Sigmoid colon (tissue), 3 donors: ENCODE data around the gene AATK.

Experiments used
- CTCF ChIP-seq, 4 experiments: fragments of 450-650 bp in 3 of 4; fragments of 200-600 bp in 1 of 4; IDR thresholded peaks; one replicate each; pipeline ENCODE4 v1.5.1; 2016 to 2019; ENCODE audit warnings: antibody characterized with exemption in 4 of 4, mild to moderate bottlenecking in 3 of 4, moderate library complexity in 2 of 4
- POLR2A ChIP-seq, 2 donors: fragments of 450-650 bp; IDR thresholded peaks; one replicate each; pipeline ENCODE4 v1.6.1; 2016; ENCODE audit warnings: antibody characterized with exemption in 2 of 2, mild to moderate bottlenecking in 2 of 2, moderate library complexity in 2 of 2

- TF ChIP-seq CTCF (IDR thresholded peaks at IDR 0.05) (no peak), POLR2A (IDR thresholded peaks at IDR 0.05) (no peak)
Observed at GRCh38 chr17:81118308-81119221, 47.5 kb downstream of the AATK start.
